Activated CD8-positive, alpha-beta memory T cell treated with anti-CD3 and anti-CD28 coated beads for 24 hours (primary cell): Measurements from ENCODE around the gene CEP55.

Experiments
- DNase-seq: peaks from one replicate; pipeline ENCODE4 v3.0.0-alpha.2; 2020

The CEP55 gene

DNA sequence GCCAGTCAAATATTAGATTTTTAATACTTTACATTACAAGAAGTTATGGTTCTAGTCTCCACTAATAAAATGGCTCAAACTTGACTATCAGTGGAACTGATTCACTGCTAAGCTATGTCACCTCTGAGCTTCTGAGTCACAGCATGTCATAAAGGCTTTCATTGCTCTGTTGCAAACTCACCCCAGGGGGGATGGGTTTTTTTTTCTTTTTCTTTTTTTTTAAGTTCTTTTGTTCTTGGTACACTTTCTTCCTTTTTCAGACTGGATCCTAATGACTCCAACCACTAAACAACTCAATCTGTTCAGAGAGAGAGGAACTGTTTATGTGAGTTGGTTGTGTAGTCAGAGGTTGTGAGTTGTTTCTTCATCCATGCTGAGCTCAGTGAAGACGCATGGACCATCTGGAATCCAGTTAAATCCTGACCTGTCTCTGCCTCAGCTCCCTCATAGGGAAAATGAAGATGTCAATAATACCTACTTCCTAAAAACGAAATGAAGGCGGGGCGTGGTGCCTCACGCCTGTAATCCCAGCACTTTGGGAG lies 25.2 kb upstream of the CEP55 start:
- DNase-seq, result no peak

- no peak for DNase-seq
These were observed 23.3 kb upstream of the CEP55 start for GRCh38 chr10:93473161-93473560.

DNA sequence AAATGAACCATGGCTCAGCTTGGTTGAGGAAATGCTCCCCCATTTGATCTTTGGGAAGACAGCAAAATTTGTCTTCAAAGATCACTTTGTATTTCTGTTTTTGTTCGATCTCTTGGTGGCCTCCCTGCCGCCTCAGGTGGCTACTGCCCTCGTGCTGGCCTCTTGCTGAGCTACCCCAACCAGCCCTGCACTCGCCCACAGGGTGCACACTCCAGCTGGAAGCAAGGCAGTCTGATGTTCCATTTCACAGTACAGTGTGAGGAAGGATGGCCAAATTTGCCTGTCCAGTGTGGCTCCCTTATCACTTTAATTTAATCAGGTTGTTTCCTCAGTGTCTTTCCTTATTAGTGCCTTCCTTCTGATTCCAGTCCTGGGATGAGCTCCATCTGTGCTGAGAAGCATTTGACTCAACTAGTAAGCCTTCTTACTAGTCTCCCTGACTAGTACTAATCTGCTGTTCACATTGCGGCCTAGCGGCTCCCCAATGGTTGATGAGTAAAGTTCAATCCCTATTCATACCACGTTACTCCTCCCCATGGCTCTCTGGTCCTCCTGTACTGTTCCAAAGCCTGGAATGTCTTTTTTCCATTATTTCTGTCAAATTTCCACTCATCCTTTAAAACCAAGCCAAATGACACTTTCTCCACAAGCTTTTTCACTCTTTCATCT lies 22.5 kb upstream of the CEP55 start:
- DNase-seq, result no peak

DNA sequence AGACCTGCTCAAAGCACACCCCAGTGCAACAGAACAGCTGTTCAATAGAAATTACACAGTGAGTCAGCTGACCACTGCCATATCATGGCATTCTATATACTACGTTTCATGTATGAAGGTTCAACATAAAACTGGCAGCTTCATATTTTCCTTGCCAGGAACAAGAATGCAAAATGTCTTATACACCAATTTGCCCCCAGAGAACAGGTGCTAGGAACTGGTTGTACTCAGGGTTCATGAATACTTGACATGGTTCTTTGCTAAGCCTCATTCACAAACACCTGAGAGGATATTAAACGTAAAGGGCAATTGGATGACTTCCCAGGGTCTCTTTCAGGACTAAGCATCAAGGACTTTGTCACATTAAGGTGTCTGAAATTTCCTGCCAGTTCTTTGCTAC lies 21.2 kb upstream of the CEP55 start:
- no peak for DNase-seq

DNA sequence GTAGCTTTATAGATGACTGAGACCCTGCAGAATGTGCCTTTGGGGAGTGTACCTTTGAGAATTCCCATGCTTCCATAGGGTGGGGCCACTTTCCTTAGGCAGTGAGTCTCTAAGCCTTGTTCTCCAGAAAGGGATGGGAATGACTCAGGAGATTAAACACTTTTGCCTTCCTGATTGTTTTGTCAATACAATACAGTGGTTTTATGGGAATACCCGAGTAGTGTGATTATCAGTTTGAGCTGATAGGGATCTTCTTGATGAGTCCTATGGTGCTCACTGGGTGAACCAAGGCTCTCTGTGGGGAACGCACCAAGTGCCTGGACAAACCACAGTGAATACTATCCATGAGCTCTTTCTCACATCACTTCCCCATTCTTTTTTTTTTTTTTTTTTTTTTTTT lies 20.5 kb upstream of the CEP55 start:
- no peak for DNase-seq

GRCh38 chr10:93476756-93477155 lies 19.7 kb upstream of the CEP55 start:
- no peak for DNase-seq

DNA sequence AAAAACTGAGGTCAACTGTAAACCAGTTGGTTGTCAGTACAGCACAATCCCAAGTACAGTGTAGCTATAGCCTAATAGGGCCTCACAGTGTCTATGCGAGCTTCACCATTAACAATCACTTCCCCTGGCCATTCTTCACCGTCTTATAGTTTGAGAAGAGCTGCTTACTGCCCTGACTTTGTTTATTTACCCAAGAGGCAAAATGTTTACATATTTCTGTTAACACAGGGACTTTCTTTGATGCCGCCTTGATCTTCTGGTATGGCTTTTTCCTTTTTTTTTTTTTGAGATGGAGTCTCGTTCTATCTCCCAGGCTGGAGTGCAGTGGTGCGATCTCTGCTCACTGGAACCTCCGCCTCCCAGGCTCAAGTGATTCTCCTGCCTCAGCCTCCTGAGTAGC lies 17.5 kb upstream of the CEP55 start:
- DNase-seq, result no peak

- DNase-seq, result peak; percentile 38
These were observed 14.7 kb upstream of the CEP55 start for GRCh38 chr10:93481637-93482144.

DNA sequence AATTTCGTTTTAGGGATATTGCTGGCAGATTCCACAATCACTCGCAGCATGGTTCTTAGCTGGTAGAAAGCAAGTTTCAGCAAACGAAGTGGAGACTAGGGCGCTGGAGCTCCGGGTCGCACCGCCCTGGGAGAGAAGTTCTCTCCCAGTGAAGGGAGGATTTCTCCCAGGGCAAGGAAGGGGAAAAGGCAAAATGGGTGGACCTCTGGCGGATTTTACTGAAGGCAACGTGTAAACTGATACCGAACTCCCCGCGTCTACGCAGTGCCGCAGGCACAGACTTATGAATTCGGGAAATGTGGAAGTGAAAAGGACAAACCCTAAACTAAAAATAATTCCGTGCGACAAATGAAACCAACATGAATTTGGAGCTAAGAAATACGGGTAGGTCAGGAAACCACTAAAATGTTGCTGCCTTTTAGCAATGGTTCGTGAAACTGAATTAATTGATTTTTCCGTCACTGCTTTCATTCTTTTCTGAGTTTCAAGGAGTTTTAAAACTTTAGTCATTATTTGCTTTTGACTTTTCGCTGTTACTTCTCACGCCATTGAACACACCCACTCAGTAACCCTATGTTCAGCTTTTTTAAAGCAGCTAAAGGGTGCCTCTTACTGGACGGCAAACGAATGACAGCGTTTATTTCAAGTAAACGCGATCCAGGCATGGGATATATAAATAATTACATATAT lies 14.1 kb upstream of the CEP55 start, which contains the start of gene MYOF:
MYOF (minus strand) TSS at position 190 of the 690 bp plus-strand sequence; CDS start at position 50, 140 bp downstream.
- peak; percentile 76 for DNase-seq

DNA sequence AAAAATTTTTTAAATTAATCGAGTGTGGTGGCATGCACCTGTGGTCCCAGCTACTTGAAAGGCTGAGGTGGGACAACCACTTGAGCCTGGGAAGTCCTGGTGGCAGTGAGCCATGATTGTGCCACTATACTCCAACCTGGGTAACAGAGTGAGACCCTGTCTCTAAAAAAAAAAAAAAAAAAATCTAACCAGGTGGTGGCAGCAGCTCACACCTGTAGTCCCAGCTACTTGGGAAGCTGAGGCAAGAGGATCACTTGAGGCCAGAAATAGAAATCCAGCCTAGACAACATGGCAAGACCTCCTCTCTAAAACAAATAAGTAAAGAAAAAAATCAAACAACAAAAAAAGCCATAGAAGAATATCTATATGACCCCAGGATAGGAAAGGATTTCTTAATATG lies 10.7 kb upstream of the CEP55 start:
- DNase-seq, result no peak

- no peak for DNase-seq
These were observed 7.4 kb upstream of the CEP55 start for GRCh38 chr10:93488956-93489528.

GRCh38 chr10:93491602-93492121 lies 4.8 kb upstream of the CEP55 start:
- DNase-seq, result no peak

DNA sequence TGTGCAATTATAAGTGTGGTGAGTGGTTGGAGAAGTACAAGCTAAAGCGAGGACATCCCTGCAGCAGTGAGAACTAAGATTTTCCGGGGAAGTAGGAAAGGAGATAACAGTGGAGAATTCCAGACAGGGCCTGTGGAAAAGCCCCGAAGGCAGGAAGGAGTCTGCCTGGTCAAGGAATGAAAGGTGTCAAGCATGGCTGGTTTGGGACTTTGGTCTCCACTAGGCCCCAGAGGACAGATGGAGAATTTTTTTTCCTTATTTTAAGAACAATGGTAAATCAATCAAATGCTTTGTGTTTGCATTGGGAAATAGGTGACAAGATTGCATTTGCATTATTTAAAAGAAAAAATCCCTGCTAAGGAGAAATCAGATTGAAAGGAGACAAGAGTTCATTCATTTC lies 3.2 kb upstream of the CEP55 start:
- DNase-seq, result no peak

DNA sequence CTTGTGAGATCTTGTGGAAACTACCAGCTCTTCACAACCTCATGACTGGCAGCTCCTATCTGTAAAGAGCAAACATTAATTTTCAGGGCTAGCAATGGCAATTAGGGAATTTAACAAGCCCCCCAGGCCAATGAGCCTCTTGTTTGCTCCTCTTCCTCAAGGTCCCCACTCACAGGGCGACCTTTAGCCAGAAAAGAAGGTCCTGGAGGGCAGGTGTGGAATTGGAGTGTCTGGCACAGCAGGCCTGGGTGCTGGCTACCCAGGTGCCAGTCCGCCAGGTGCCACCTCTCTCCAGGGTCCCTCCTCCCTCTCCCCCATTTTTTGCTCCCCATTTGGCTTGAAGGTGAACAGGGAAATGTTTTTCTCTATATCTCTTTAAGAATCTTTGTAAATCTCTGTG lies 1.9 kb upstream of the CEP55 start:
- no peak for DNase-seq

DNA sequence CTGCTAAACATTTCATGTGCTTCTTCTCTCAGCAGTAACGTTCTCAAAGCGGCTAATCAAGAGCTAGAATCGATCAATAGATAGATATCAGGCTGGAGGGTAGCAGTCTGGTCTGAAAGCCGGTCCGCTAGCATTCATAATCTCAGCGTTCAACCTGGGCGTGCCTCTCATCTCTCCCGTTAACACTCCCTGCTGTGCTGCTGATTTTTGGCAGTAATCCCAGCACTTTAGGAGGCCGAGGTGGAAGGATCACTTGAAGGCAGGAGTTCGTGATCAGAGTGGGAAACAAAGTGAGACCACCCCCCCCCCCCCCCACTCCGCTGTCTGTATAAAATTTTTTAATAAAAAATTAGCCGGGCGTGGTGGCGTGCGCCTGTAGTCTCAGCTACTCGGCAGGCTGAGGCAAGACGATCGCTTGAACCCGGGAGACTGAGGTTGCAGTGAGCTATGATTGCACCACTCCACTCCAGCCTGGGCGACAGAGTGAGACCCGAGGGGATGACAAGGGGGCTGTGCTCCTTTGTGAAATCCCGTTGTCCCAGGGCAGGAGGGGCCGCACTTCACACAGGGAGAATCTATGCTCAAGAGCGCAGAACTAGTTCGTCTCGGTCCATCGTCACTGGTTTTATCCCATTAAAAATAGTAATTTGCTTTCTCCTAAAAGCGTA lies 624 bp upstream of the CEP55 start:
- DNase-seq, result no peak

GRCh38 chr10:93498166-93498565 lies 1.8 kb downstream of the CEP55 start:
- DNase-seq, result no peak

- DNase-seq, result no peak
These were observed 5.2 kb downstream of the CEP55 start for GRCh38 chr10:93501650-93502049.

GRCh38 chr10:93503075-93503474 lies 6.7 kb downstream of the CEP55 start:
- DNase-seq, result no peak

DNA sequence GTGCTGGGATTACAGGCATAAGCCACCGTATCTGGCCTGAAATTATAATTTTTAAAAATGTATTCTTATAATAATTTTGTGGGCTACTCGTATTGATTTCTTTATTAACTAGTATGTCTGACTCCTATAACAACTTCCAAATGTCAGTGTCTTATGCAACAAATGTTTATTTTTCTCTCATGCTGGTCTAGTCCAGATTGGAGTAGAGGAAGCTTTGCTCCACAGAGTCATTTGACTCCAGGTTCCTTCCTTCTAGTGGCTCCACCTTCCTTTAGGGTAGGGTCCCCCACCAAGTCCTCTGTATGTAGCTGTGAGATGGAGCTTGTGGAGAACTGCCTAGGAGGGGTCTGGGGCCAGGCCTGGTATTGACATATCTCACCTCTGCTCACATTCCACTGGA lies 8.7 kb downstream of the CEP55 start:
- DNase-seq, result no peak

DNA sequence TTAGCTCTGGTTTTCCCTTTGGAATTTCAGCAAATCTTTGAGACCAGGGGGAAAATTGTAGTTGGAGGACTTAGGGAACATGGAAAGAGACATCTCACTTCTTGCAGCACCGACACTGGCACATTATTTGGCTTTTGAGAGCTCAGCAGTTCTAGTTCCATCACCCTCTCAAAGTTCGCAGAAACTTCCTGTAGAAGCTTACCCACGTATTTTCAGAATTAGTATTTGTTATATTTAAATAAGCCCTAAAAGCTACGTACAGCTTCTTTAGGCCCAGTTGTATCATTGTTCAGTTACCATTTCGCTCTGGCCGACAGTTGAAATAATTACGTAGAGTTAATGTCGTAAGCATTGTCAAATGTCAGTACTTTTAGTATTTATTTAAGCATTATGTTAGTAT lies 13.4 kb downstream of the CEP55 start:
- DNase-seq, result no peak

- DNase-seq, result no peak
These were observed 16.2 kb downstream of the CEP55 start for GRCh38 chr10:93512565-93512964.

GRCh38 chr10:93513091-93513490 lies 16.7 kb downstream of the CEP55 start:
- DNase-seq, result no peak

DNA sequence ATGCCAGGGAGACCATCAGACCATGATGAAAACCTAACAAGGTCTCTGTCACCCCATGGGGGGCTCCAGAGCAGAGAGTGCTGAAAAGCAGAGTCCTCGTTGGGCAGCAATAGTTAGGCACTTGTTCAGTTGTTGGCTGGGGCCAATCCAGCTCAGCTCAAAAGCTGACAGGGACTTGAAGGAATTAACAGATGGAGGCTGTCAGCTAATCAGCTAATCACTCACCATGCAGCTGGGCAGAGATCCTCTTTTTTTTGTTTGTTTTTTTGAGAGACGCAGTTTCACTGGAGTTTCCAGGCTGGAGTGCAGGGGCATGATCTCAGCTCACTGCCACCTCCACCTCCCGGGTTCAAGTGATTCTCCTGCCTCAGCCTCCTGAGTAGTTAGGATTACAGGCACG lies 18.1 kb downstream of the CEP55 start:
- DNase-seq, result no peak
